Colonic mucosa (tissue), 4 donors: Measurements from ENCODE around the gene PPP1R14D. TPM values are rescaled to one million over a fixed set of nuclear protein-coding genes. Genes with fewer than 3 reads are reported as not detected.

Experiments
- DNase-seq: peaks from one replicate; pipeline ENCODE4 v3.0.0-alpha.2; 2020
- H3K27ac ChIP-seq: fragments of 200-600 bp; one replicate; pipeline ENCODE4 v1.8.0; 2021
- H3K27me3 ChIP-seq: fragments of 200-600 bp; one replicate; pipeline ENCODE4 v1.8.0; 2021
- H3K36me3 ChIP-seq: fragments of 200-600 bp; one replicate; pipeline ENCODE4 v1.8.0; 2021
- H3K4me1 ChIP-seq: fragments of 200-600 bp; one replicate; pipeline ENCODE4 v1.8.0; 2021; ENCODE audit warnings: mild to moderate bottlenecking
- H3K4me3 ChIP-seq: fragments of 200-600 bp; one replicate; pipeline ENCODE4 v1.8.0; 2021
- H3K9ac ChIP-seq, 2 donors: one replicate each; pipeline ENCODE4 v1.7.0; 2013; ENCODE audit warnings: control low read depth in 2 of 2, low read depth in 2 of 2, low read length in 2 of 2
- H3K9me3 ChIP-seq: fragments of 200-600 bp; one replicate; pipeline ENCODE4 v1.8.0; 2021
- CTCF ChIP-seq: fragments of 200-600 bp; IDR thresholded peaks from one replicate; pipeline ENCODE4 v1.8.0; 2022; ENCODE audit warnings: antibody characterized with exemption, mild to moderate bottlenecking
- intact Hi-C: fragments of 100-400 bp; cut with DNase I; formaldehyde crosslinking; loops from one replicate; pipeline ENCODE4 v1.14.1; 2022
- total RNA-seq, 2 donors: library from RNA; stranded (reverse); fragmentation: NEBNext Ultra II Directional in 1 of 2; extraction: Animal tissue kit (Norgen Biotek cat#: 25700) in 1 of 2; gene quantifications; one replicate each; pipeline ENCODE4 v1.2.1, GENCODE V29; 2021
- donor health status: healthy.
- donor health status: DM: no; HTN: no; CAD: no.
- donor health status: DM: no; HTN: no; CAD: no.

PPP1R14D gene
- total RNA-seq, 2 donors from 2014 or later = 137 to 166 TPM

- Histone ChIP-seq H3K36me3 (no peaks in the 10 kb centered on the region), H3K4me1 (no peaks in the 10 kb centered on the region), H3K9me3 (no peaks in the 10 kb centered on the region), H3K4me3 (no peak overlapping the region), H3K27me3 (no peaks in the 10 kb centered on the region), H3K9ac (peak overlapping the region in 1 of 2 donors; percentile 38), H3K27ac (no peak overlapping the region)
- TF ChIP-seq CTCF = no peak
- intact Hi-C loops = no loop called here
- no peak for DNase-seq
Observed at GRCh38 chr15:40850576-40851112, 22.1 kb upstream of the PPP1R14D start.

GRCh38 chr15:40847223-40847961 lies 18.9 kb upstream of the PPP1R14D start:
- Histone ChIP-seq H3K4me1 (no peaks in the 10 kb centered on the region), H3K4me3 (peak overlapping the region; percentile 81), H3K27me3 (no peaks in the 10 kb centered on the region), H3K9me3 (no peaks in the 10 kb centered on the region), H3K36me3 (no peaks in the 10 kb centered on the region), H3K27ac (peak overlapping the region; percentile 96), H3K9ac (peak overlapping the region; percentile 52 to 94)
- peak; percentile 97 for DNase-seq
- intact Hi-C loops = no loop called here
- TF ChIP-seq CTCF = no peak

GRCh38 chr15:40846841-40847222 lies 18.3 kb upstream of the PPP1R14D start:
- Histone ChIP-seq H3K4me1 (no peaks in the 10 kb centered on the region), H3K9me3 (no peaks in the 10 kb centered on the region), H3K36me3 (no peaks in the 10 kb centered on the region), H3K9ac (peak overlapping the region; percentile 52 to 94), H3K27ac (peak overlapping the region; percentile 96), H3K27me3 (no peaks in the 10 kb centered on the region), H3K4me3 (peak overlapping the region; percentile 81)
- intact Hi-C loops = no loop called here
- DNase-seq = no peak
- no peak for TF ChIP-seq CTCF

GRCh38 chr15:40845511-40846284 lies 17.2 kb upstream of the PPP1R14D start:
- no peaks in the 10 kb centered on the region for H3K4me1 ChIP-seq

More at GRCh38 chr15:40845511-40846284, 17.2 kb upstream of the PPP1R14D start:
- H3K9ac ChIP-seq = peak overlapping the region; percentile 52 to 94
- H3K36me3 ChIP-seq = no peaks in the 10 kb centered on the region
- H3K27me3 ChIP-seq = no peaks in the 10 kb centered on the region
- H3K9me3 ChIP-seq = no peaks in the 10 kb centered on the region
- peak overlapping the region; percentile 81 for H3K4me3 ChIP-seq
- no peak for TF ChIP-seq CTCF
- DNase-seq = peak; percentile 91
- intact Hi-C loops = no loop called here
- H3K27ac ChIP-seq = peak overlapping the region; percentile 96
